AG04449 (cell line): Measurements from ENCODE around the gene SH2D4B.
A peak's percentile ranks its signal among the peaks of the same experiment; 100 is the strongest.

Experiments
- CTCF ChIA-PET: fragments of 350-600 bp; formaldehyde crosslinking; extraction: SDS; loops from one replicate; lab custom pipeline; 2021; ENCODE audit warnings: antibody characterized with exemption; lab: Yijun Ruan, JAX
- POLR2A ChIA-PET: fragments of 400-600, 350-600 bp; formaldehyde crosslinking; extraction: SDS; loops from one replicate; lab custom pipeline; 2020; ENCODE audit warnings: antibody characterized with exemption, inconsistent platforms; lab: Yijun Ruan, JAX
- DNase-seq: peaks from one replicate; pipeline ENCODE4 v3.0.0-alpha.2; 2010; ENCODE audit warnings: low read depth, low spot score
- H3K4me3 ChIP-seq: 2 replicates; pipeline ENCODE4 v1.5.1; 2011; ENCODE audit warnings: low read depth, mild to moderate bottlenecking, control low read depth, low read length
- CTCF ChIP-seq: IDR thresholded peaks from one replicate; pipeline ENCODE4 v1.5.1; 2011; ENCODE audit warnings: mild to moderate bottlenecking, moderate library complexity, low read length, control low read depth, inconsistent platforms; ENCODE audit not compliant: insufficient read depth; ENCODE audit errors: missing control alignments

The SH2D4B gene

GRCh38 chr10:80585812-80586211, 48.1 kb downstream of the SH2D4B start:
- no peak for TF ChIP-seq CTCF
- DNase-seq: no peak

GRCh38 chr10:80588546-80588945, 50.8 kb downstream of the SH2D4B start:
- ChIA-PET CTCF (interaction anchor here (1.2 kb wide), 1 partner anchor 11 kb away, joined by 3 read pairs; no protein-coding TSS in a partner anchor), POLR2A (no interaction called here)
- no peak overlapping the region for H3K4me3 ChIP-seq
- DNase-seq: no peak
- TF ChIP-seq CTCF: no peak

More at GRCh38 chr10:80585812-80586211, 48.1 kb downstream of the SH2D4B start:
- ChIA-PET CTCF (interaction anchor here (1.9 kb wide), 1 partner anchor 14 kb away, joined by 4 read pairs; no protein-coding TSS in a partner anchor), POLR2A (no interaction called here)
- no peak overlapping the region for H3K4me3 ChIP-seq

- ChIA-PET POLR2A (no interaction called here), CTCF (no interaction called here)
- DNase-seq: no peak
- no peak overlapping the region for H3K4me3 ChIP-seq
- TF ChIP-seq CTCF: no peak
These were observed 52.1 kb downstream of the SH2D4B start for GRCh38 chr10:80589726-80590373.

- ChIA-PET CTCF (no interaction called here), POLR2A (no interaction called here)
- TF ChIP-seq CTCF: no peak
- no peak overlapping the region for H3K4me3 ChIP-seq
- no peak for DNase-seq
These were observed 53.0 kb downstream of the SH2D4B start for GRCh38 chr10:80590585-80591125.

- no peak overlapping the region for H3K4me3 ChIP-seq
- DNase-seq: no peak
- peak; percentile 79 for TF ChIP-seq CTCF
- ChIA-PET CTCF (interaction anchor here (1.1 to 3.1 kb wide), 10 partner anchors 10 to 152 kb away, joined by 3 to 17 read pairs (median 4); no protein-coding TSS in a partner anchor), POLR2A (no interaction called here)
These were observed 58.9 kb downstream of the SH2D4B start for GRCh38 chr10:80596391-80597257.
